ENCODE data around the gene DMD.

- TF ChIP-seq CTCF (conservative IDR thresholded peaks at IDR 0.05): no peak
- no peak for TF ChIP-seq ZFX (IDR thresholded peaks at IDR 0.05)
Observed at GRCh38 chrX:32592786-32593185, 618.6 kb downstream of the DMD start.

Measured in C4-2B (cell line).